Lower leg skin (tissue), 4 donors: Measurements from ENCODE around the gene IGFN1. TPM values are rescaled to one million over a fixed set of nuclear protein-coding genes. Genes with fewer than 3 reads are reported as not detected.

Experiments
- DNase-seq, 2 donors: peaks; one replicate each; pipeline ENCODE4 v3.0.0-alpha.2; 2019; ENCODE audit warnings: low spot score in 2 of 2
- H3K4me3 ChIP-seq: fragments of 200-600 bp; sonication (generic); 2 replicates; pipeline ENCODE4 v1.5.1; 2017; ENCODE audit warnings: mild to moderate bottlenecking, low read depth; ENCODE audit not compliant: poor library complexity, severe bottlenecking
- CTCF ChIP-seq, 3 donors: fragments of 450-650 bp; IDR thresholded peaks; one replicate each; pipeline ENCODE4 v1.5.1; 2016; ENCODE audit warnings: antibody characterized with exemption in 3 of 3, mild to moderate bottlenecking in 3 of 3, moderate library complexity in 2 of 3
- POLR2A ChIP-seq, 2 donors: fragments of 450-650 bp; IDR thresholded peaks; one replicate each; pipeline ENCODE4 v1.6.1; 2016 to 2017; ENCODE audit warnings: antibody characterized with exemption in 2 of 2, mild to moderate bottlenecking in 1 of 2, moderate library complexity in 1 of 2
- WGBS, 2 donors: methylation state at CpG; one replicate each; pipeline ENCODE4 v1.1.5; 2018; 5-methylcytosine and 5-hydroxymethylcytosine counted together
- intact Hi-C: fragments of 100-400 bp; cut with DNase I; formaldehyde crosslinking; loops from one replicate; pipeline ENCODE4 v1.15.0; 2023; ENCODE audit warnings: low total_unique reads
- total RNA-seq, 4 donors: library from RNA; depleted of rRNA; stranded (reverse); fragments of >200 nt; gene quantifications; one replicate each; pipeline ENCODE4 v1.1.0, GENCODE V29; 2016

The IGFN1 gene
- total RNA-seq, 4 donors from 2014 or later: 0.32 TPM; not detected in 3

- DNase-seq: peak in 1 of 2 donors; percentile 62
- TF ChIP-seq CTCF (IDR thresholded peaks at IDR 0.05): no peak
- no peak for TF ChIP-seq POLR2A (IDR thresholded peaks at IDR 0.05)
- no peak overlapping the region for H3K4me3 ChIP-seq
- 92 to 94% methylated on average over 8 of the region's 8 CpGs for WGBS, 2 donors
- intact Hi-C loops: no loop called here
Observed at GRCh38 chr1:201212461-201213055, 21.9 kb downstream of the IGFN1 start.

- DNase-seq: peak in 1 of 2 donors; percentile 70
- WGBS, 2 donors: 85 to 89% methylated on average over 6 of the region's 6 CpGs
- TF ChIP-seq CTCF (IDR thresholded peaks at IDR 0.05) (no peak), POLR2A (IDR thresholded peaks at IDR 0.05) (no peak)
- intact Hi-C loops: no loop called here
- H3K4me3 ChIP-seq: no peak overlapping the region
Observed at GRCh38 chr1:201213106-201213770, 22.6 kb downstream of the IGFN1 start.

GRCh38 chr1:201213926-201214325, 23.3 kb downstream of the IGFN1 start:
- intact Hi-C loops: no loop called here
- 88 to 98% methylated on average over 5 to 7 of the region's 7 CpGs for WGBS, 2 donors
- H3K4me3 ChIP-seq: no peak overlapping the region
- TF ChIP-seq POLR2A (IDR thresholded peaks at IDR 0.05) (no peak), CTCF (IDR thresholded peaks at IDR 0.05) (no peak)
- peak in 1 of 2 donors; percentile 82 for DNase-seq

- DNase-seq: peak in 1 of 2 donors; percentile 64
- TF ChIP-seq POLR2A (IDR thresholded peaks at IDR 0.05) (no peak), CTCF (IDR thresholded peaks at IDR 0.05) (no peak)
- WGBS, 2 donors: 71 to 80% methylated on average over 4 of the region's 4 CpGs
- intact Hi-C loops: no loop called here
- H3K4me3 ChIP-seq: no peak overlapping the region
Observed at GRCh38 chr1:201214461-201214860, 23.8 kb downstream of the IGFN1 start.

GRCh38 chr1:201214886-201215285, 24.3 kb downstream of the IGFN1 start:
- H3K4me3 ChIP-seq: no peak overlapping the region
- no peak for TF ChIP-seq CTCF (IDR thresholded peaks at IDR 0.05)
- no peak for TF ChIP-seq POLR2A (IDR thresholded peaks at IDR 0.05)
- intact Hi-C loops: no loop called here
- WGBS, 2 donors: 91 to 93% methylated on average over 5 of the region's 5 CpGs
- DNase-seq: peak in 1 of 2 donors; percentile 80
